K562 (cell line): ENCODE results near the gene CHKB. TPM values are rescaled to one million over a fixed set of nuclear protein-coding genes. Genes with fewer than 3 reads are reported as not detected.
A peak's percentile ranks its signal among the peaks of the same experiment; 100 is the strongest.

ENCODE experiments used
- ATAC-seq: fragments of 200-7000 bp; cut with Tn5 transposase; 3 replicates; pipeline ENCODE4 v1.9.1; 2020; ENCODE audit warnings: moderate library complexity
- BruUV-seq: library from RNA; stranded (reverse); fragments of 400-500 nt; replicated peaks from 2 replicates; lab custom pipeline; 2021; lab: Mats Ljungman, UMichigan
- CTCF ChIA-PET: fragments of 300-600 bp; formaldehyde crosslinking; extraction: SDS; loops from one replicate; lab custom pipeline; 2021; ENCODE audit warnings: low intra/inter-chr PET ratio; lab: Yijun Ruan, JAX
- POLR2A ChIA-PET: fragments of 300-600, 350-650 bp; sonication (Branson Sonifier 250); formaldehyde crosslinking; extraction: SDS; loops from one replicate; lab custom pipeline; 2021; ENCODE audit warnings: antibody characterized with exemption, inconsistent platforms; lab: Yijun Ruan, JAX
- DNase-seq, 4 experiments: peaks; one replicate each; pipeline versions ENCODE4 v3.0.0 to v3.0.0-alpha.2; 2011 to 2018; ENCODE audit warnings: low spot score in 3 of 4, mixed read lengths in 3 of 4; ENCODE audit errors: extremely low read depth in 1 of 4
- FAIRE-seq: peaks from 2 replicates; lab custom pipeline; 2011; peaks lifted over from hg19 to GRCh38; lab: Jason Lieb, UNC
- H2AFZ ChIP-seq: 2 replicates; pipeline ENCODE4 v1.6.0; 2011; ENCODE audit warnings: low read depth, low read length, control low read depth, inconsistent platforms
- H3K27ac ChIP-seq: fragments of 200-600 bp; 3 replicates; pipeline ENCODE4 v1.8.0; 2011; ENCODE audit warnings: low read depth, mild to moderate bottlenecking, control low read depth, inconsistent platforms, low read length, moderate library complexity, mixed read lengths; ENCODE audit errors: extremely low read depth
- H3K27me3 ChIP-seq, 2 experiments: fragments of 300-600 bp in 1 of 2; 2 replicates in 1 of 2; 3 replicates in 1 of 2; pipeline versions ENCODE4 v1.6.0 to v1.8.0; 2011; ENCODE audit warnings: inconsistent platforms in 2 of 2, low read length in 2 of 2, mild to moderate bottlenecking in 1 of 2, mixed read lengths in 1 of 2, moderate library complexity in 1 of 2; ENCODE audit not compliant: control insufficient read depth in 2 of 2, insufficient read depth in 2 of 2
- H3K36me3 ChIP-seq: fragments of 300-600 bp; 3 replicates; pipeline ENCODE4 v1.8.0; 2011; ENCODE audit warnings: mild to moderate bottlenecking, low read length, inconsistent platforms; ENCODE audit not compliant: control insufficient read depth, insufficient read depth
- H3K4me1 ChIP-seq, 2 experiments: fragments of 200-600 bp in 1 of 2; replicated peaks in 1 of 2; 2 replicates in 1 of 2; 3 replicates in 1 of 2; pipeline versions ENCODE4 v1.5.1 to v1.8.0; 2011; ENCODE audit warnings: inconsistent platforms in 2 of 2, low read length in 2 of 2, mild to moderate bottlenecking in 1 of 2, mixed read lengths in 1 of 2, moderate library complexity in 1 of 2; ENCODE audit not compliant: control insufficient read depth in 2 of 2, insufficient read depth in 2 of 2
- H3K4me2 ChIP-seq: 2 replicates; pipeline ENCODE4 v1.6.1; 2011; ENCODE audit warnings: low read length, control low read depth, inconsistent platforms, mixed read lengths; ENCODE audit not compliant: insufficient read depth
- H3K4me3 ChIP-seq: fragments of 200-600 bp; sonication (generic), shearing (Covaris generic); 2 replicates; pipeline ENCODE4 v1.5.1; 2016; ENCODE audit warnings: control low read depth, inconsistent platforms
- H3K79me2 ChIP-seq: fragments of 200-600 bp; 3 replicates; pipeline ENCODE4 v1.8.0; 2011; ENCODE audit warnings: low read length, inconsistent platforms; ENCODE audit not compliant: control insufficient read depth, insufficient read depth
- H3K9ac ChIP-seq, 2 experiments: 2 replicates each; pipeline versions ENCODE4 v1.6.0 to v1.6.1; 2011; ENCODE audit warnings: low read depth in 2 of 2, low read length in 2 of 2, control low read depth in 1 of 2, inconsistent platforms in 1 of 2, mild to moderate bottlenecking in 1 of 2, mixed read lengths in 1 of 2; ENCODE audit not compliant: insufficient read depth in 1 of 2
- H3K9me1 ChIP-seq: one replicate; pipeline ENCODE4 v1.6.0; 2011; ENCODE audit warnings: inconsistent platforms, mild to moderate bottlenecking, low read length, moderate library complexity; ENCODE audit not compliant: control insufficient read depth, insufficient read depth
- H3K9me3 ChIP-seq: replicated peaks from 2 replicates; pipeline ENCODE4 v1.5.1; 2011; ENCODE audit warnings: low read depth, low read length, inconsistent platforms; ENCODE audit not compliant: control insufficient read depth, insufficient read depth
- H4K20me1 ChIP-seq: replicated peaks from 2 replicates; pipeline ENCODE4 v1.6.1; 2011; ENCODE audit warnings: low read length, inconsistent platforms, mixed read lengths; ENCODE audit not compliant: control insufficient read depth, insufficient read depth
- DACH1 ChIP-seq: fragments of 450-650 bp; IDR thresholded peaks from 2 replicates; pipeline ENCODE4 v1.6.1; 2018; ENCODE audit not compliant: partially characterized antibody
- JUND ChIP-seq, 2 experiments: IDR thresholded peaks; 2 replicates in 1 of 2; 3 replicates in 1 of 2; pipeline ENCODE4 v1.6.1; 2011; ENCODE audit warnings: borderline replicate concordance in 2 of 2, low read depth in 2 of 2, low read length in 2 of 2, improper control_type of control experiment in 1 of 2, missing biosample characterization in 1 of 2, missing genetic modification characterization in 1 of 2, missing genetic modification reagents in 1 of 2
- MEF2A ChIP-seq: IDR thresholded peaks from 2 replicates; pipeline ENCODE4 v1.6.1; 2011; ENCODE audit warnings: low read depth, mild to moderate bottlenecking, low read length, moderate library complexity; ENCODE audit not compliant: control insufficient read depth
- MTA2 ChIP-seq: fragments of 450-650 bp; IDR thresholded peaks from 2 replicates; pipeline ENCODE4 v1.6.1; 2016; ENCODE audit warnings: low read depth
- PCBP1 ChIP-seq: fragments of 200-400 bp; formaldehyde crosslinking; IDR thresholded peaks from 2 replicates; pipeline ENCODE4 v1.6.1; 2018; ENCODE audit warnings: mild to moderate bottlenecking, low read depth, low read length; ENCODE audit not compliant: poor library complexity, severe bottlenecking
- POLR3G ChIP-seq: IDR thresholded peaks from 2 replicates; pipeline ENCODE4 v1.6.1; 2011; ENCODE audit not compliant: insufficient read length, insufficient replicate concordance; ENCODE audit errors: extremely low read depth
- TCF3 ChIP-seq: sonication (generic); formaldehyde crosslinking; IDR thresholded peaks from 2 replicates; pipeline ENCODE4 v1.4.0; 2020; ENCODE audit warnings: mild to moderate bottlenecking, missing genetic modification reagents
- THAP7 ChIP-seq: fragments of 250-450 bp; sonication (Bioruptor Pico); IDR thresholded peaks from 2 replicates; pipeline ENCODE4 v1.5.0; 2021
- ZNF263 ChIP-seq: sonication (generic); formaldehyde crosslinking; IDR thresholded peaks from 2 replicates; pipeline ENCODE4 v1.8.0; 2022; ENCODE audit warnings: mild to moderate bottlenecking, missing genetic modification reagents, borderline replicate concordance
- ZNF277 ChIP-seq: fragments of 250-450 bp; sonication (Bioruptor Pico); IDR thresholded peaks from 2 replicates; pipeline ENCODE4 v1.8.0; 2022; ENCODE audit warnings: inconsistent platforms, mild to moderate bottlenecking, moderate library complexity, borderline replicate concordance
- ZNF740 ChIP-seq, 3 experiments: fragments of 200-800 bp in 1 of 3; sonication (Bioruptor generic) in 1 of 3; sonication (generic) in 1 of 3; formaldehyde crosslinking in 1 of 3; IDR thresholded peaks; 2 replicates each; pipeline versions ENCODE4 v1.6.1 to v1.8.0; 2016 to 2022; ENCODE audit warnings: mild to moderate bottlenecking in 2 of 3, missing compliant biosample characterization in 2 of 3, missing genetic modification characterization in 2 of 3, missing genetic modification reagents in 1 of 3
- WGBS: fragments of 100-300 bp; shearing (Covaris generic); methylation state at CpG from one replicate; pipeline ENCODE4 v1.1.6; 2016; ENCODE audit warnings: low coverage, mixed read lengths; ENCODE audit not compliant: insufficient coverage; ENCODE audit errors: missing lambda C conversion rate; 5-methylcytosine and 5-hydroxymethylcytosine counted together
- in situ Hi-C: fragments of 300-500 bp; cut with MboI; formaldehyde crosslinking; loops from 4 replicates; pipeline ENCODE4 v1.15.0; 2018; ENCODE audit warnings: inconsistent platforms, mixed read lengths
- intact Hi-C: fragments of 100-400 bp; cut with micrococcal nuclease; formaldehyde crosslinking; loops from 2 replicates; pipeline ENCODE4 v1.14.2; 2022
- polyA plus RNA-seq, 8 experiments: library from polyadenylated mRNA; depleted of rRNA in 4 of 8; stranded (reverse) in 5 of 8; unstranded in 3 of 8; fragments of >200 nt; fragmentation: Nextera tagmentation in 2 of 8; fragmentation: Illumina TruSeq in 1 of 8; extraction: Ambion mirVana in 2 of 8; extraction: Trizol in 1 of 8; gene quantifications; 2 replicates each; pipeline versions ENCODE4 v1.2.1 to v1.2.3, GENCODE V29; 2011 to 2014; ENCODE audit warnings: inconsistent platforms in 1 of 8, missing spikeins in 1 of 8
- total RNA-seq, 7 experiments: library from RNA; depleted of rRNA in 6 of 7; stranded (reverse); fragments of >200 nt in 6 of 7; fragmentation: Illumina TruSeq in 2 of 7; extraction: Trizol in 2 of 7; gene quantifications; 2 replicates each; pipeline versions ENCODE4 v1.2.1 to v1.2.3, GENCODE V29; 2011 to 2021; ENCODE audit warnings: low replicate concordance in 1 of 7

CHKB gene
- total and polyA plus RNA-seq, 9 of the 15 experiments (the other 6 are each of a cell fraction or from before 2014, with no cell fraction given): 2.7 to 31.0 (median 11.0) TPM

- Histone ChIP-seq H3K27me3 (peaks cover 21 to 60% of the 10 kb centered on the region in 2 experiments), H3K9me3 (no peaks in the 10 kb centered on the region), H3K4me2 (no peak overlapping the region), H2AFZ (no peak overlapping the region), H3K27ac (no peak overlapping the region)
- POLR2A ChIA-PET: no interaction called here
- 2% methylated on average over 11 of the region's 17 CpGs for WGBS
- no peak for TF ChIP-seq MTA2
- TF ChIP-seq, all 486 proteins: peak for 0
- DNase-seq (peak in 1 of 4 experiments; percentile 1), FAIRE-seq (no peak), ATAC-seq (no peak)
- in situ Hi-C loops (loop anchor here (5.0 kb wide), 1 partner anchor 33 kb away; the partner anchor contains the start of gene CPT1B), intact Hi-C loops (no loop called here)
- H3K9ac ChIP-seq: no peak overlapping the region; a peak in 1 of 4 replicates
- H3K4me1 ChIP-seq: peaks cover 13 to 19% of the 10 kb centered on the region in 2 experiments; a peak in 4 of 5 replicates
- BruUV-seq: no TSS peak
- no peak overlapping the region for H3K4me3 ChIP-seq
- no peaks in the 10 kb centered on the region for H3K36me3 ChIP-seq
- CTCF ChIA-PET: no interaction called here
- H3K79me2 ChIP-seq: no peaks in the 10 kb centered on the region
- no peaks in the 10 kb centered on the region for H4K20me1 ChIP-seq
- no peaks in the 10 kb centered on the region for H3K9me1 ChIP-seq
Measured at GRCh38 chr22:50610581-50610980, 27.9 kb upstream of the CHKB start.

GRCh38 chr22:50610041-50610451 is 27.4 kb upstream of the CHKB start:
- H3K9ac ChIP-seq: no peak overlapping the region; a peak in 1 of 4 replicates
- 2% methylated on average over 9 of the region's 11 CpGs for WGBS
- DNase-seq (peak in 1 of 4 experiments; percentile 1), FAIRE-seq (no peak), ATAC-seq (no peak)
- peaks cover 25 to 65% of the 10 kb centered on the region in 2 experiments for H3K27me3 ChIP-seq
- intact Hi-C loops: no loop called here
- ChIA-PET CTCF (no interaction called here), POLR2A (no interaction called here)
- H3K36me3 ChIP-seq: no peaks in the 10 kb centered on the region
- no peak overlapping the region for H3K4me2 ChIP-seq
- H3K9me1 ChIP-seq: no peaks in the 10 kb centered on the region
- no peak overlapping the region for H3K27ac ChIP-seq
- no peaks in the 10 kb centered on the region for H3K9me3 ChIP-seq
- BruUV-seq: no TSS peak
- no peaks in the 10 kb centered on the region for H4K20me1 ChIP-seq
- no peak overlapping the region for H3K4me3 ChIP-seq
- H3K79me2 ChIP-seq: no peaks in the 10 kb centered on the region
- in situ Hi-C loops: loop anchor here (5.0 kb wide), 1 partner anchor 33 kb away; the partner anchor contains the start of gene CPT1B
- H3K4me1 ChIP-seq: peaks cover 13 to 19% of the 10 kb centered on the region in 2 experiments; a peak in 4 of 5 replicates
- no peak overlapping the region for H2AFZ ChIP-seq
- no peak for TF ChIP-seq ZNF277 (CRISPR knock-in tag)
- no peak for TF ChIP-seq JUND (IDR thresholded peaks at IDR 0.05; ENCODE audit: borderline replicate concordance, low read depth, low read length)
- TF ChIP-seq JUND (tag; IDR thresholded peaks at IDR 0.05; ENCODE audit: borderline replicate concordance, low read depth, low read length): no peak
- TF ChIP-seq PCBP1: no peak
- TF ChIP-seq DACH1: no peak
- TF ChIP-seq TCF3 (CRISPR knock-in tag): no peak
- no peak for TF ChIP-seq THAP7 (CRISPR knock-in tag)
- no peak for TF ChIP-seq MEF2A
- TF ChIP-seq ZNF740 (CRISPR knock-in tag; IDR thresholded peaks at IDR 0.05): no peak
- no peak for TF ChIP-seq ZNF740 (tag; IDR thresholded peaks at IDR 0.05)
- TF ChIP-seq ZNF263 (CRISPR knock-in tag): no peak
- TF ChIP-seq POLR3G: no peak
